Activated CD4-positive, alpha-beta memory T cell treated with anti-CD3 and anti-CD28 coated beads for 36 hours (primary cell): Measurements from ENCODE around the gene LRRC4. TPM values are rescaled to one million over a fixed set of nuclear protein-coding genes. Genes with fewer than 3 reads are reported as not detected.

Experiments
- CTCF ChIA-PET: fragments of 350-600 bp; sonication (Branson Sonifier 250); formaldehyde crosslinking; loops from one replicate; lab custom pipeline; 2021; ENCODE audit warnings: antibody characterized with exemption, inconsistent platforms; lab: Charles Lee
- POLR2A ChIA-PET: fragments of 350-600 bp; sonication (Branson Sonifier 250); formaldehyde crosslinking; loops from one replicate; lab custom pipeline; 2021; ENCODE audit warnings: antibody characterized with exemption; lab: Charles Lee
- DNase-seq: peaks from one replicate; pipeline ENCODE4 v3.0.0-alpha.2; 2020
- H3K27ac Mint-ChIP-seq: one replicate; pipeline ENCODE4 v1.8.0; 2021; ENCODE audit warnings: mixed read lengths
- H3K27me3 Mint-ChIP-seq: one replicate; pipeline ENCODE4 v1.8.0; 2021; ENCODE audit warnings: mixed read lengths
- H3K36me3 Mint-ChIP-seq: one replicate; pipeline ENCODE4 v1.8.0; 2021; ENCODE audit warnings: mixed read lengths
- H3K4me1 Mint-ChIP-seq: one replicate; pipeline ENCODE4 v1.8.0; 2021; ENCODE audit warnings: low read depth, mixed read lengths
- H3K4me3 Mint-ChIP-seq: one replicate; pipeline ENCODE4 v1.8.0; 2021; ENCODE audit warnings: mild to moderate bottlenecking, mixed read lengths
- H3K9me3 Mint-ChIP-seq: one replicate; pipeline ENCODE4 v1.8.0; 2021; ENCODE audit warnings: mixed read lengths
- intact Hi-C: fragments of 100-400 bp; cut with micrococcal nuclease; formaldehyde crosslinking; loops from one replicate; pipeline ENCODE4 v1.15.1; 2023
- total RNA-seq, 2 experiments: library from RNA; stranded (reverse); gene quantifications; one replicate each; pipeline ENCODE4 v1.2.3, GENCODE V29; 2021

Gene LRRC4
- total RNA-seq, 2 experiments from 2014 or later = 0.68 to 0.74 TPM

DNA sequence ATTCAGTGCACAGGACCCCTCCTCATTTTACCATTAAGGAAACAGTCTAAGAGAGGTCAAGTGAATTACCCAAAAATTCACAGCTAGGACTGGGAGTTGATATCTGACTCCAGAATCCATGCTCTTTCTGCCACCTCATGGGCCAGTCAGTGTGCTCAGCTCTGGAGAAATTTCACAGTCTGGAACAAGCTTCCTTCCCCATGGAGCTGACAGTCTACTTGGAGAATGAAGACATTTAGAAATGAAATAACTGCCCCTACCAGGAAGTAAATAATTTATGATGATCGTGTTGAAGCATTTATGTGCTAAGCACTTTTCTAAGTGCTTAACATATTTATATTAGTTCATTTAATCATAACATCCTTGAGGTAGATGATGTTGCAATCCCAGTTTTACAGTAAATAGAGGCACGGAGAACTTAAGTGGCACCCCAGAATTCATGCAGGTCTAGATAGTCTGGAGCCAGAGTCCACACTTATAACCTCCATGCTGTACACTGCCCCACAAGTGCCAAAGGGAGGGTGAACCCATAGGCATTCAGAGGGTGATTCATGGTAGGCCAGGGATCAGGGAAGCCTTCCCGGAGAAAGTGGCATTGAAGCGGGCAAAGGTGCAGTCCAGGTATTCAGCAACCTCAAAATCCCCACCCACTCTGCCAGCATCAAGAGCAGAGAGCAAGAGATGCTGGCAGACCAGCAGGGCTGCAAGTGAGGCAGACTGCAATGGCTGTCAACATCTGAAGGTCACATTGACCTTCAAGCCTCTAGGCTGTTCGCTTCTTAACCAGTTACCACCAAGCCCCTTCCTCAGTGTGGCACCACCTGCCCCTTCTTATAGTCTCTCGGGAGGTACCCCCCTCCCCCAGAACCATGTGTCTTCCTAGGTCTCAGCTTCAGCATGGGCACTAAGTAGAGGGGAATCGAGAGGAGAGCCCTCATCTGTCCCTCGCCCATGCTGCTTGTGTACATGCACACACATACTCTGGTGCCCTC, 38.4 kb upstream of the LRRC4 start:
- H3K9me3 Mint-ChIP-seq = no peaks in the 10 kb centered on the region
- peaks cover 5% of the 10 kb centered on the region for H3K4me1 Mint-ChIP-seq
- ChIA-PET POLR2A (no interaction called here), CTCF (interaction anchor here (1.0 to 1.1 kb wide), 2 partner anchors 10 to 66 kb away, joined by 3 to 5 read pairs; no protein-coding TSS in a partner anchor)
- H3K27ac Mint-ChIP-seq = no peak overlapping the region
- no peaks in the 10 kb centered on the region for H3K36me3 Mint-ChIP-seq
- no peaks in the 10 kb centered on the region for H3K27me3 Mint-ChIP-seq
- no peak for DNase-seq
- no peak overlapping the region for H3K4me3 Mint-ChIP-seq
- intact Hi-C loops = no loop called here

- Mint-ChIP-seq H3K27ac (no peak overlapping the region), H3K36me3 (no peaks in the 10 kb centered on the region), H3K4me3 (no peak overlapping the region), H3K4me1 (peaks cover 5% of the 10 kb centered on the region), H3K9me3 (no peaks in the 10 kb centered on the region), H3K27me3 (no peaks in the 10 kb centered on the region)
- intact Hi-C loops = no loop called here
- no peak for DNase-seq
- ChIA-PET POLR2A (no interaction called here), CTCF (interaction anchor here (1.0 to 1.1 kb wide), 2 partner anchors 9 to 67 kb away, joined by 3 to 5 read pairs; no protein-coding TSS in a partner anchor)
Measured at GRCh38 chr7:128068785-128069184, 37.5 kb upstream of the LRRC4 start.

GRCh38 chr7:128067983-128068382, 36.7 kb upstream of the LRRC4 start:
- POLR2A ChIA-PET = no interaction called here
- H3K27ac Mint-ChIP-seq = no peak overlapping the region
- CTCF ChIA-PET = no interaction called here
- H3K4me1 Mint-ChIP-seq = peaks cover 5% of the 10 kb centered on the region
- H3K4me3 Mint-ChIP-seq = no peak overlapping the region
- H3K27me3 Mint-ChIP-seq = no peaks in the 10 kb centered on the region
- H3K9me3 Mint-ChIP-seq = no peaks in the 10 kb centered on the region
- no peaks in the 10 kb centered on the region for H3K36me3 Mint-ChIP-seq
- intact Hi-C loops = no loop called here
- DNase-seq = no peak

GRCh38 chr7:128066858-128067257, 35.6 kb upstream of the LRRC4 start:
- no peaks in the 10 kb centered on the region for H3K27me3 Mint-ChIP-seq
- no peak overlapping the region for H3K27ac Mint-ChIP-seq
- no peak for DNase-seq
- ChIA-PET CTCF (no interaction called here), POLR2A (no interaction called here)
- H3K4me1 Mint-ChIP-seq = peaks cover 5% of the 10 kb centered on the region
- no peaks in the 10 kb centered on the region for H3K36me3 Mint-ChIP-seq
- H3K4me3 Mint-ChIP-seq = no peak overlapping the region
- intact Hi-C loops = no loop called here
- no peaks in the 10 kb centered on the region for H3K9me3 Mint-ChIP-seq

GRCh38 chr7:128066395-128066794, 35.2 kb upstream of the LRRC4 start:
- no peaks in the 10 kb centered on the region for H3K36me3 Mint-ChIP-seq
- no peaks in the 10 kb centered on the region for H3K27me3 Mint-ChIP-seq
- no peaks in the 10 kb centered on the region for H3K9me3 Mint-ChIP-seq
- no peak overlapping the region for H3K27ac Mint-ChIP-seq
- POLR2A ChIA-PET = no interaction called here
- H3K4me3 Mint-ChIP-seq = no peak overlapping the region
- no peak for DNase-seq
- peaks cover 5% of the 10 kb centered on the region for H3K4me1 Mint-ChIP-seq
- intact Hi-C loops = no loop called here
- CTCF ChIA-PET = no interaction called here

- Mint-ChIP-seq H3K4me3 (no peak overlapping the region), H3K36me3 (no peaks in the 10 kb centered on the region), H3K27me3 (no peaks in the 10 kb centered on the region), H3K27ac (no peak overlapping the region), H3K9me3 (no peaks in the 10 kb centered on the region), H3K4me1 (peaks cover 5% of the 10 kb centered on the region)
- intact Hi-C loops = no loop called here
- POLR2A ChIA-PET = no interaction called here
- DNase-seq = no peak
- CTCF ChIA-PET = no interaction called here
Measured at GRCh38 chr7:128065872-128066271, 34.6 kb upstream of the LRRC4 start.

- Mint-ChIP-seq H3K27me3 (no peaks in the 10 kb centered on the region), H3K4me1 (peaks cover 23% of the 10 kb centered on the region), H3K4me3 (no peak overlapping the region), H3K36me3 (peaks cover 3% of the 10 kb centered on the region), H3K27ac (no peak overlapping the region), H3K9me3 (no peaks in the 10 kb centered on the region)
- no peak for DNase-seq
- ChIA-PET POLR2A (no interaction called here), CTCF (interaction anchor here (1.2 kb wide), 2 partner anchors 8 to 355 kb away, joined by 3 to 4 read pairs; no protein-coding TSS in a partner anchor)
- intact Hi-C loops = no loop called here
Measured at GRCh38 chr7:128063088-128063487, 31.9 kb upstream of the LRRC4 start.

DNA sequence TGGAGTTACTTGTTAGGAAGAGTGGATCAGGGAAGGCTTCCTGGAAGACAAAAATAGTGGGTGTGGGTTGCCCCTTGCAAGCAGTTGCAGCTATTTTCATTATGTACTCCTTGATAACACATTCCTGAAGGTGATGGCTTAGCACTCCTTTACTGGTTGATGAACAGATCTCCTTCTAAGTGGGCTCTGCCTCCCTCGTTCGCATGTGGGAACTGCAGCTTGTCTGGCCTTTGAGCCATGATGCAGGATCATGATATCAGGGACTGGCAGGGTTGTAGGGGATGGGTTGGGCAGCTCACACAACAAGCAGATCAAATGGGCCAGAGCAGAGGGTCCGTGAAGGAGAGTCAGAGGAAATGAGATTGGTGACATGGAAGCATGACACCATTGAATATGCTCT, 28.8 kb upstream of the LRRC4 start:
- no peak overlapping the region for H3K4me3 Mint-ChIP-seq
- POLR2A ChIA-PET = no interaction called here
- H3K36me3 Mint-ChIP-seq = peaks cover 3% of the 10 kb centered on the region
- CTCF ChIA-PET = interaction anchor here (2.1 kb wide), 1 partner anchor 9 kb away, joined by 5 read pairs; no protein-coding TSS in a partner anchor
- intact Hi-C loops = no loop called here
- DNase-seq = no peak
- no peak overlapping the region for H3K27ac Mint-ChIP-seq
- H3K9me3 Mint-ChIP-seq = no peaks in the 10 kb centered on the region
- H3K27me3 Mint-ChIP-seq = no peaks in the 10 kb centered on the region
- peaks cover 40% of the 10 kb centered on the region for H3K4me1 Mint-ChIP-seq

DNA sequence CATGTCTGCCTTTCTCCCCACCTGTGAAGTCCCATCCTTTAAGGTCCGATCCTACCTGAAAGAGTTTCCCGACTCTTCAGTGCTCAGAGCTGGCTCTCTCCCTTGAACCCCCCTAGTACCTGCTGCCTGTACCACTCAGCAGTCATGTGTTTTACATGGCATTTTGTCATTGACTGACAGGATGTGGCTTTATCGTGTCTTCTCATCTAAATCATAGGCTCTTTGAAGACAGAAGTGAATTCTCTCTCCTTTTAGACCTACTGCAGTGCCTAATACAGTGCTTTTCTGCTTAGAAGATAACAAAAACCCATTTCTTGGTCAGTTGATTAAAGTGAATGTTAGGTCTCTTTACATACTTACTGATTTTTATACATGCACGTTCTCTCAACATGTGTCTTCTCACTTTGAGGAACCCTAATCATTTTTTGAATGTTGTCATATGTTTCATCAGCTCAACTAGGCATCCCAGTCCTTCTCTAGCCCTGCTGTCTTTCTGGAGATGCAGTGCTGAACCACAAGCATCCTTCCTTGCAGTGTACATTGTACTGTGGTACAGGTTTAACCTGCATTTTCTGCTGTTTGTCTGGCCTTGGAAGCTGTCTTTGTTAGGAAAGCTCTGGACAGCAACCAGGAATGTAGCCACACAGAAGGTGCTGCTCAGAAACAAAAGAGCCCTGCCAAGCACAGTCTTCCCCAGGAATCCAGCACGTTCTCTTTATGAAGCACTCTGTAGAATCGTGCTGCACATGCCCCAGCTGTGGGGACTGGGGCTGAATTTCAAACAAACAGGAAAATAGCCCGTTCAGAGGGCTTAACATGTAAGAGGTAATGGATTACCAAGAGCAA, 28.1 kb upstream of the LRRC4 start:
- Mint-ChIP-seq H3K4me1 (peaks cover 40% of the 10 kb centered on the region), H3K27me3 (no peaks in the 10 kb centered on the region), H3K27ac (peak overlapping the region; percentile 2), H3K4me3 (no peak overlapping the region), H3K36me3 (peaks cover 3% of the 10 kb centered on the region), H3K9me3 (no peaks in the 10 kb centered on the region)
- POLR2A ChIA-PET = no interaction called here
- CTCF ChIA-PET = interaction anchor here (0.6 to 2.1 kb wide), 3 partner anchors 10 to 227 kb away, joined by 3 to 5 read pairs (median 3); no protein-coding TSS in a partner anchor
- no peak for DNase-seq
- intact Hi-C loops = no loop called here

DNA sequence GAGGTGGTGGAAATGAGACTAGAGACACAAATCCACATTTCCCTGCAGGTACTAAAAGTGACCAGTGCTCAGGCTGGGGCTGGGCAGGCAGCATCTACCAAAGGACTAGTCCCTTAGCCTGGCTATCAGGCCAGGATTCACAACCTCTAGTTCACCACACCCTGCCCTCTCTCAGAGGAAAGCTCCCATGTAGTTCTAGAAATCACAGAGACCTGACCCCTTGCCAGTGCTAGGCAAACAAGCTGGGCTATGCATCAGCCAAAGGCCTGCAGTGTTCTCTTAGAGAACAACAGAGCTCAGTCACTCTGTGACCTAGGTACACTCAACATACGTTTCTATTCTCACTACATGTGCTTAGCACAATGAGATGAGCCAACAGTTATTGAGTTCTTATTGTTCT, 26.7 kb upstream of the LRRC4 start:
- Mint-ChIP-seq H3K4me1 (peaks cover 40% of the 10 kb centered on the region), H3K4me3 (no peak overlapping the region), H3K27ac (no peak overlapping the region), H3K9me3 (no peaks in the 10 kb centered on the region), H3K36me3 (peaks cover 3% of the 10 kb centered on the region), H3K27me3 (no peaks in the 10 kb centered on the region)
- POLR2A ChIA-PET = no interaction called here
- CTCF ChIA-PET = interaction anchor here (1.2 kb wide), 1 partner anchor 11 kb away, joined by 4 read pairs; no protein-coding TSS in a partner anchor
- DNase-seq = no peak
- intact Hi-C loops = no loop called here

GRCh38 chr7:128056901-128057300, 25.7 kb upstream of the LRRC4 start:
- intact Hi-C loops = no loop called here

GRCh38 chr7:128055637-128056036, 24.4 kb upstream of the LRRC4 start:
- Mint-ChIP-seq H3K36me3 (peaks cover 3% of the 10 kb centered on the region), H3K27ac (no peak overlapping the region), H3K4me3 (no peak overlapping the region), H3K27me3 (no peaks in the 10 kb centered on the region), H3K4me1 (peaks cover 60% of the 10 kb centered on the region), H3K9me3 (no peaks in the 10 kb centered on the region)
- ChIA-PET POLR2A (no interaction called here), CTCF (no interaction called here)
- no peak for DNase-seq
- intact Hi-C loops = no loop called here

More at GRCh38 chr7:128056901-128057300, 25.7 kb upstream of the LRRC4 start:
- ChIA-PET POLR2A (no interaction called here), CTCF (no interaction called here)
- H3K9me3 Mint-ChIP-seq = no peaks in the 10 kb centered on the region
- H3K27me3 Mint-ChIP-seq = no peaks in the 10 kb centered on the region
- DNase-seq = no peak
- H3K36me3 Mint-ChIP-seq = peaks cover 3% of the 10 kb centered on the region
- H3K4me3 Mint-ChIP-seq = no peak overlapping the region
- peaks cover 49% of the 10 kb centered on the region for H3K4me1 Mint-ChIP-seq
- H3K27ac Mint-ChIP-seq = no peak overlapping the region
